Kidney epithelial cell (primary cell): ENCODE data around the gene ARMH2. TPM values are rescaled to one million over a fixed set of nuclear protein-coding genes. Genes with fewer than 3 reads are reported as not detected.
"Not testable (repeated sequence)": the region's sequence is repeated elsewhere in the genome, so short reads cannot be mapped to it uniquely, and the experiment has no call there.

Experiments used
- DNase-seq: peaks from one replicate; pipeline ENCODE4 v3.0.0-alpha.2; 2010; ENCODE audit warnings: low read depth
- H3K27me3 ChIP-seq: 2 replicates; pipeline ENCODE4 v1.6.0; 2011; ENCODE audit warnings: low read length; ENCODE audit not compliant: control insufficient read depth, insufficient read depth
- H3K36me3 ChIP-seq: 2 replicates; pipeline ENCODE4 v1.5.1; 2011; ENCODE audit warnings: low read length; ENCODE audit not compliant: control insufficient read depth, insufficient read depth
- H3K4me3 ChIP-seq: 2 replicates; pipeline ENCODE4 v1.5.1; 2011; ENCODE audit warnings: low read depth, mild to moderate bottlenecking, control low read depth, low read length
- CTCF ChIP-seq: IDR thresholded peaks from 2 replicates; pipeline ENCODE4 v1.5.1; 2011; ENCODE audit warnings: mild to moderate bottlenecking, moderate library complexity, low read length, control low read depth, inconsistent platforms; ENCODE audit not compliant: insufficient read depth, poor library complexity, severe bottlenecking
- total RNA-seq: library from RNA; depleted of rRNA; stranded (reverse); fragments of >200 nt; gene quantifications from 2 replicates; pipeline ENCODE4 v1.2.3, GENCODE V29; 2015

Gene ARMH2
- total RNA-seq, 1 donor from 2014 or later, result not detected

GRCh38 chr6:24755279-24755678, 43.4 kb downstream of the ARMH2 start:
- Histone ChIP-seq H3K4me3 (no peak overlapping the region), H3K36me3 (no peaks in the 10 kb centered on the region), H3K27me3 (no peaks in the 10 kb centered on the region)
- DNase-seq, result no peak
- TF ChIP-seq CTCF, result no peak

- not testable (repeated sequence) for H3K36me3 ChIP-seq, DNase-seq, H3K27me3 ChIP-seq, H3K4me3 ChIP-seq
These were observed 44.3 kb downstream of the ARMH2 start for GRCh38 chr6:24754378-24754777.

- Histone ChIP-seq H3K36me3 (no peaks in the 10 kb centered on the region), H3K27me3 (no peaks in the 10 kb centered on the region), H3K4me3 (no peak overlapping the region)
- TF ChIP-seq CTCF, result no peak
- DNase-seq, result no peak
These were observed 45.2 kb downstream of the ARMH2 start for GRCh38 chr6:24753545-24753944.

- TF ChIP-seq CTCF, result no peak
- no peak for DNase-seq
- Histone ChIP-seq H3K4me3 (no peak overlapping the region), H3K27me3 (no peaks in the 10 kb centered on the region), H3K36me3 (no peaks in the 10 kb centered on the region)
These were observed 45.7 kb downstream of the ARMH2 start for GRCh38 chr6:24752917-24753492.

GRCh38 chr6:24752503-24752902, 46.2 kb downstream of the ARMH2 start:
- H3K27me3 ChIP-seq, result no peaks in the 10 kb centered on the region
- TF ChIP-seq CTCF, result no peak
- no peak for DNase-seq
- no peak overlapping the region for H3K4me3 ChIP-seq
- no peaks in the 10 kb centered on the region for H3K36me3 ChIP-seq

GRCh38 chr6:24750878-24751277, 47.8 kb downstream of the ARMH2 start:
- H3K4me3 ChIP-seq, H3K36me3 ChIP-seq, H3K27me3 ChIP-seq, DNase-seq: not testable (repeated sequence)

GRCh38 chr6:24749297-24749696, 49.4 kb downstream of the ARMH2 start:
- Histone ChIP-seq H3K36me3 (no peaks in the 10 kb centered on the region), H3K27me3 (no peaks in the 10 kb centered on the region), H3K4me3 (no peak overlapping the region)
- no peak for DNase-seq
- no peak for TF ChIP-seq CTCF
